KMS-11 (cell line): Measurements from ENCODE around the gene GALE.
A peak's percentile ranks its signal among the peaks of the same experiment; 100 is the strongest.

Source experiments
- H2AFZ ChIP-seq: fragments of 200-600 bp; sonication (generic); 2 replicates; pipeline ENCODE4 v1.6.1; 2016; ENCODE audit warnings: antibody characterized with exemption, mixed run types, low read depth
- H3K27ac ChIP-seq: fragments of 200-600 bp; sonication (generic); 2 replicates; pipeline ENCODE4 v1.6.1; 2016; ENCODE audit warnings: mild to moderate bottlenecking, mixed run types
- H3K27me3 ChIP-seq: fragments of 200-600 bp; sonication (generic); 2 replicates; pipeline ENCODE4 v1.6.1; 2017; ENCODE audit warnings: mild to moderate bottlenecking, low read depth, mixed run types, moderate library complexity; ENCODE audit not compliant: insufficient read depth
- H3K36me3 ChIP-seq: fragments of 200-600 bp; sonication (generic); 2 replicates; pipeline ENCODE4 v1.6.1; 2017; ENCODE audit warnings: mild to moderate bottlenecking, mixed run types; ENCODE audit not compliant: insufficient read depth
- H3K4me1 ChIP-seq: fragments of 200-600 bp; sonication (generic); 2 replicates; pipeline ENCODE4 v1.6.1; 2016; ENCODE audit warnings: mild to moderate bottlenecking, low read depth, mixed run types; ENCODE audit not compliant: poor library complexity, severe bottlenecking
- H3K4me2 ChIP-seq: fragments of 200-600 bp; sonication (generic); 2 replicates; pipeline ENCODE4 v1.7.0; 2016; ENCODE audit warnings: mild to moderate bottlenecking, mixed run types
- H3K4me3 ChIP-seq: fragments of 200-600 bp; sonication (generic); IDR thresholded peaks from 2 replicates; pipeline ENCODE4 v1.6.1; 2017; ENCODE audit warnings: low read depth, low read length, mixed read lengths; ENCODE audit not compliant: insufficient read depth
- H3K79me2 ChIP-seq: fragments of 200-600 bp; sonication (generic); 2 replicates; pipeline ENCODE4 v1.6.1; 2016; ENCODE audit warnings: low read depth, mixed run types; ENCODE audit not compliant: insufficient read depth
- H3K9ac ChIP-seq: fragments of 200-600 bp; sonication (generic); 2 replicates; pipeline ENCODE4 v1.6.1; 2016; ENCODE audit warnings: mild to moderate bottlenecking, mixed run types
- H4K20me1 ChIP-seq: fragments of 200-600 bp; sonication (generic); 2 replicates; pipeline ENCODE4 v1.6.1; 2016; ENCODE audit warnings: mild to moderate bottlenecking, mixed run types; ENCODE audit not compliant: insufficient read depth
- CTCF ChIP-seq: fragments of 200-600 bp; sonication (generic); conservative IDR thresholded peaks from 2 replicates; pipeline ENCODE4 v1.6.1; 2017; ENCODE audit warnings: low read depth, mild to moderate bottlenecking, antibody characterized with exemption, low read length, moderate library complexity, mixed read lengths

The GALE gene

DNA sequence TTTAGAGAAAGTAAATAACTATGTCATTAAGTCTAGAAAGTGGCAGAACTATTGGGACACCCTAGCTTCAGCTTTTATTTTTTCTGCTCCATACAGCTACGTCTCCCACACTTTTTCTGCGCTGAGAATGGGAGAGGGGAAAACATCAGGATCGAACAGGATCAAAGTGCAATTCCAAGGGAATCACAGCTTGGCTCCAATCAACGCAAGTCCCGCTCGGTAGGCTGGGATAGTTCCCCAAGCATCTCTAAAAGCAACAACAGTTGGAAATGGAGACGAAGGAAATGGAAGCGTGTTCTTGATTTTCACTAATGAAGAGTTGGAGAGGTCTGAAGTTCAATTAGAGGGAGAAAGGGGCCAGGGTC lies 24.1 kb upstream of the GALE start:
- Histone ChIP-seq H4K20me1 (no peaks in the 10 kb centered on the region), H3K4me2 (peak overlapping the region; percentile 91), H3K27me3 (no peaks in the 10 kb centered on the region), H3K27ac (no peak overlapping the region), H3K79me2 (no peaks in the 10 kb centered on the region), H3K4me1 (peaks cover 12% of the 10 kb centered on the region), H3K9ac (peak overlapping the region; percentile 79), H3K36me3 (no peaks in the 10 kb centered on the region), H2AFZ (peak overlapping the region; percentile 92), H3K4me3 (peak overlapping the region; percentile 94)
- TF ChIP-seq CTCF = no peak

- Histone ChIP-seq H3K79me2 (no peaks in the 10 kb centered on the region), H3K4me1 (peaks cover 12% of the 10 kb centered on the region), H2AFZ (no peak overlapping the region), H3K27ac (no peak overlapping the region), H4K20me1 (no peaks in the 10 kb centered on the region), H3K27me3 (no peaks in the 10 kb centered on the region), H3K36me3 (no peaks in the 10 kb centered on the region), H3K4me2 (no peak overlapping the region), H3K9ac (no peak overlapping the region), H3K4me3 (no peak overlapping the region)
- TF ChIP-seq CTCF = no peak
These were observed 23.2 kb upstream of the GALE start for GRCh38 chr1:23823767-23824166.

DNA sequence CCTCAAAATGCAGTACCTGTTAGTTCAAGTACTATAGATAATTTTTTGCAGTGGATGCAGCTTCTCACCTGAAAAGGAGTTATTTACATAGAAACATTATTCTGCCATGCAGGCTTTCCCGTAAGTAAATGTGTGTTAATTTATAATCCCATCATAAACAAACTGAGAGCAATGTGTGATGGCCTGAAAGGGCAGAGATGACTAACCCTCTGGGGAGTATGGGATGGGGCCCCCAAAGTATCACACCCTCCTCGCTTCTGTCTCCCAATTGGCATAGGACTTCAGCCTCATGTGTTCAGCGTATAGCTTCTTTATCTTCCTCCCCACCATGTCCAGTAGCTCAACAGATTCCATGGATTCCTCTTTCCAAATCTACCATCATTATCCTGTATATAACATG lies 17.1 kb upstream of the GALE start:
- no peaks in the 10 kb centered on the region for H3K27me3 ChIP-seq
- H3K27ac ChIP-seq = no peak overlapping the region
- H3K36me3 ChIP-seq = no peaks in the 10 kb centered on the region

GRCh38 chr1:23816906-23817305 lies 16.4 kb upstream of the GALE start:
- Histone ChIP-seq H3K4me2 (no peak overlapping the region), H3K27me3 (no peaks in the 10 kb centered on the region), H3K4me3 (no peak overlapping the region), H3K27ac (no peak overlapping the region), H3K4me1 (no peaks in the 10 kb centered on the region), H2AFZ (no peak overlapping the region), H3K9ac (no peak overlapping the region), H4K20me1 (no peaks in the 10 kb centered on the region), H3K36me3 (no peaks in the 10 kb centered on the region), H3K79me2 (no peaks in the 10 kb centered on the region)
- TF ChIP-seq CTCF = no peak

More for the DNA sequence above, 17.1 kb upstream of the GALE start:
- Histone ChIP-seq H3K4me3 (no peak overlapping the region), H3K4me1 (no peaks in the 10 kb centered on the region), H3K9ac (no peak overlapping the region), H4K20me1 (no peaks in the 10 kb centered on the region), H3K79me2 (no peaks in the 10 kb centered on the region), H2AFZ (no peak overlapping the region), H3K4me2 (no peak overlapping the region)
- TF ChIP-seq CTCF = no peak

DNA sequence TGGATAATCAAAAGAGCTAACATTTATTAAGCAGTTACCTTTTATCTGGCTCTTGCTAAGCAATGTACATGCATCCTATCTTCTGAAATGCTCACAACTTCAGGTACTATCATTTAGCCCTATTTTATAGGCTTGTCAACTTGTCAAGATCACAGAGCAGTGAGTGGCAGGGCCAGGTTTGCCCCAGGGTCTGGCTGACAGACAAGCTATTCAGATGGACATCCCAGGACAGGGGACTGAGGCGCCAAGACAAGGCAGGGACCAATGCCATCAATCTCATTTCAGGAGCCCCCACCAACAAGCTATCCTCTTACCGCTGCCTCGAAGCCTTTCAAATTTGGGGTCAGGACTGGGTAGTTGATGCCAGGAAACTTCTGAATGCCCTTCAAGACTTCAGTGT lies 15.8 kb upstream of the GALE start:
- no peak for TF ChIP-seq CTCF
- Histone ChIP-seq H3K4me2 (no peak overlapping the region), H3K36me3 (no peaks in the 10 kb centered on the region), H3K27me3 (no peaks in the 10 kb centered on the region), H3K27ac (no peak overlapping the region), H2AFZ (no peak overlapping the region), H3K4me1 (no peaks in the 10 kb centered on the region), H3K4me3 (no peak overlapping the region), H3K79me2 (no peaks in the 10 kb centered on the region), H4K20me1 (no peaks in the 10 kb centered on the region), H3K9ac (no peak overlapping the region)
